ENCODE measurements around the gene SYT1. TPM values are rescaled to one million over a fixed set of nuclear protein-coding genes. Genes with fewer than 3 reads are reported as not detected.

Gene SYT1
- total RNA-seq (2014; rRNA removed; shearing (Covaris generic)) (not detected in 2 replicates), total RNA-seq (2022) (not detected in 2 replicates), Bru-seq, nascent RNA (percentile 3 among the genes with signal in this experiment), BruChase-seq, experiment 1, labeled RNA remaining after a 6-hour chase (percentile 10 among the genes with signal in this experiment), BruChase-seq, experiment 2, labeled RNA remaining after a 2-hour chase (percentile 12 among the genes with signal in this experiment)
- long read RNA-seq: 0 reads

DNA sequence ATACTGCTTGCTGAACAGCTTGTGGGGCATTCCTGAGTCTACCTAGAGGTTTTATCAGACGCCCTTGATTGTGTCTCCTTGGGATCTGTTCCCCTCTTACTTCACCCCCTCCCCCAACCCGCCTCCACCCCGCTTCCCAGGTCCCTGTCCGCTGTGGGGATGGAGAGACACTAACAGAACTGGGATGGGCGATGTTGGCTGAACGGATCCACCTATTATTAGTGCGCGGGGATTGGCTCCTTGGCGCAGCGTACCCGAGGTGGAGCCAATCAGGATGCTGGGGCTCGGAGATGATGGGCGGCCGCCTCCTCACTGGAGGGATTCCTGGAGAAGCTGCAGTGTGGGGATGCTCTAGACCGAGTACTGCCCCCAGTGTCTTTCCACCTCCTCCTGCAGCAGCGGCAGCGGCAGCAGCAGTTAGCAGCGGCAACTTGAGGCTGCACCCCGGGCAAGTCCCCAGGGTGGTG, at the start of gene SYT1:
SYT1 (plus strand) TSS at position 372 of the 467 bp plus-strand sequence.
- Histone ChIP-seq H3K36me3 (ENCODE audit: insufficient read depth, low read length) (no peaks in the 10 kb centered on the region), H3K4me2 (ENCODE audit: low read length) (no peak within 1 kb of the TSS), H3K4me1 (ENCODE audit: insufficient read depth, low read length, poor library complexity, severe bottlenecking) (no peaks in the 10 kb centered on the region), H3K9me2 (ENCODE audit: insufficient read depth, low read length) (no peaks in the 10 kb centered on the region), H3K27ac (ENCODE audit: low read depth, low read length, poor library complexity, severe bottlenecking) (no peak within 1 kb of the TSS), H3K9me3 (ENCODE audit: low read length) (no peaks in the 10 kb centered on the region), H3K4me3 (ENCODE audit: low read depth, low read length, poor library complexity, severe bottlenecking) (no peak within 1 kb of the TSS), H2AFZ (ENCODE audit: low read length) (no peak within 1 kb of the TSS), H4K20me1 (ENCODE audit: insufficient read depth, low read length) (no peaks in the 10 kb centered on the region), H3K79me2 (ENCODE audit: insufficient read depth, low read depth, low read length) (no peaks in the 10 kb centered on the region)
- ChIA-PET POLR2A (interaction anchor here (0.6 to 1.1 kb wide), 3 partner anchors 10 to 457 kb away, joined by 3 to 5 read pairs (median 4); no protein-coding TSS in a partner anchor), CTCF (ENCODE audit: unreplicated experiment) (no interaction called here)
- BruUV-seq (replicated peaks): no TSS peak
- TF ChIP-seq EZH2phosphoT487 (IDR thresholded peaks at IDR 0.05; ENCODE audit: borderline replicate concordance, low read depth, low read length): no peak
- TF ChIP-seq, protein P1, sequence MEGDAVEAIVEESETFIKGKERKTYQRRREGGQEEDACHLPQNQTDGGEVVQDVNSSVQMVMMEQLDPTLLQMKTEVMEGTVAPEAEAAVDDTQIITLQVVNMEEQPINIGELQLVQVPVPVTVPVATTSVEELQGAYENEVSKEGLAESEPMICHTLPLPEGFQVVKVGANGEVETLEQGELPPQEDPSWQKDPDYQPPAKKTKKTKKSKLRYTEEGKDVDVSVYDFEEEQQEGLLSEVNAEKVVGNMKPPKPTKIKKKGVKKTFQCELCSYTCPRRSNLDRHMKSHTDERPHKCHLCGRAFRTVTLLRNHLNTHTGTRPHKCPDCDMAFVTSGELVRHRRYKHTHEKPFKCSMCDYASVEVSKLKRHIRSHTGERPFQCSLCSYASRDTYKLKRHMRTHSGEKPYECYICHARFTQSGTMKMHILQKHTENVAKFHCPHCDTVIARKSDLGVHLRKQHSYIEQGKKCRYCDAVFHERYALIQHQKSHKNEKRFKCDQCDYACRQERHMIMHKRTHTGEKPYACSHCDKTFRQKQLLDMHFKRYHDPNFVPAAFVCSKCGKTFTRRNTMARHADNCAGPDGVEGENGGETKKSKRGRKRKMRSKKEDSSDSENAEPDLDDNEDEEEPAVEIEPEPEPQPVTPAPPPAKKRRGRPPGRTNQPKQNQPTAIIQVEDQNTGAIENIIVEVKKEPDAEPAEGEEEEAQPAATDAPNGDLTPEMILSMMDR (conservative IDR thresholded peaks at IDR 0.05; ENCODE audit: low read length): no peak
- DNase-seq (ENCODE audit: low spot score): no peak
- intact Hi-C loops (cut with micrococcal nuclease; ENCODE audit: unreplicated experiment): no loop called here

DNA sequence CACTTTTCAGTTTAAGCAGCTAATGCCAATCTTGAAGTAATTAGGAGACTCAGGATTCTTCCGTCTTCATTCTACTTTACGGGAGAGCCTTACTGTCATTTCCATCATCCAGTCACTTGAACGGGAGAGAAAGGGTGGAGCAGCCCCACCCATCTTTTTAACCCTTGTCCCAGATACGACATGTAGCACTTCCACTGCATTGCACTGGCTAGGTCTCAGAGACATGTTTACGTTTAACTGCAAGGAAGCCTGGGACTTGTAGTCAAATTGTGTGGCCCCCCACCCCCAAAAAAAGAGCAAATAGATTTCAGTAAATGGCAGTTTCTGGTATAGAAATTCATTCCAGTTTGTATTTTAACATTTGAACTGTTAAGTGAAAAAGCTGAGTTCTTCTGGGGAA, 46.1 kb upstream of the SYT1 start:
- Histone ChIP-seq H3K79me2 (ENCODE audit: insufficient read depth, low read depth, low read length) (no peaks in the 10 kb centered on the region), H3K27ac (ENCODE audit: low read depth, low read length, poor library complexity, severe bottlenecking) (no peak overlapping the region), H3K9me3 (ENCODE audit: low read length) (no peaks in the 10 kb centered on the region), H3K36me3 (ENCODE audit: insufficient read depth, low read length) (no peaks in the 10 kb centered on the region), H3K4me1 (ENCODE audit: insufficient read depth, low read length, poor library complexity, severe bottlenecking) (no peaks in the 10 kb centered on the region), H3K4me2 (ENCODE audit: low read length) (no peak overlapping the region), H4K20me1 (ENCODE audit: insufficient read depth, low read length) (no peaks in the 10 kb centered on the region), H3K9me2 (ENCODE audit: insufficient read depth, low read length) (no peaks in the 10 kb centered on the region), H2AFZ (ENCODE audit: low read length) (no peak overlapping the region), H3K4me3 (ENCODE audit: low read depth, low read length, poor library complexity, severe bottlenecking) (no peak overlapping the region)
- intact Hi-C loops (cut with micrococcal nuclease; ENCODE audit: unreplicated experiment): no loop called here
- no TSS peak for BruUV-seq (replicated peaks)
- TF ChIP-seq, protein P1 (conservative IDR thresholded peaks at IDR 0.05; ENCODE audit: low read length): no peak
- no peak for TF ChIP-seq EZH2phosphoT487 (IDR thresholded peaks at IDR 0.05; ENCODE audit: borderline replicate concordance, low read depth, low read length)
- no peak for DNase-seq (ENCODE audit: low spot score)
- ChIA-PET POLR2A (interaction anchor here (0.7 kb wide), 1 partner anchor 598 kb away, joined by 3 read pairs; no protein-coding TSS in a partner anchor), CTCF (ENCODE audit: unreplicated experiment) (no interaction called here)

DNA sequence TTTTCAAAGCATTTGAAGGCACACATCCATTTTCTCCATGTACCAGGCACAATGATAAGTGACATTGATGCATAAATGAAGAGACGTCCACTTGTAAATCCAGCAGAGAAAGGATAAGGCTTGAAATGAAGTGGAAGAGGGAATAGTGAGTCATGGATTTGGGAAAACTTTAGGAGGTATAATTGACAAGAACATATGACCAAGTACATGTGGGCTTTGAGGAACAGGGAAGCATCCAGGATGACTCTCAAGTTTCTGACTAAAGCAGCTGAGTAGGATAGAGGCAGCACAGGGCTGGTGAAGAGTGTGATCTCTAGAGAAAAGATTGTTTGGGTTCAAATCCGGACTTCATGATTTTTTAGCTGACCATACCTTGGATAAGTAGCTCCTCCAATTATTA, 43.6 kb upstream of the SYT1 start:
- Histone ChIP-seq H3K79me2 (ENCODE audit: insufficient read depth, low read depth, low read length) (no peaks in the 10 kb centered on the region), H3K4me1 (ENCODE audit: insufficient read depth, low read length, poor library complexity, severe bottlenecking) (no peaks in the 10 kb centered on the region), H3K9me3 (ENCODE audit: low read length) (no peaks in the 10 kb centered on the region), H3K4me3 (ENCODE audit: low read depth, low read length, poor library complexity, severe bottlenecking) (no peak overlapping the region), H4K20me1 (ENCODE audit: insufficient read depth, low read length) (no peaks in the 10 kb centered on the region), H3K27ac (ENCODE audit: low read depth, low read length, poor library complexity, severe bottlenecking) (no peak overlapping the region), H3K9me2 (ENCODE audit: insufficient read depth, low read length) (no peaks in the 10 kb centered on the region), H3K4me2 (ENCODE audit: low read length) (no peak overlapping the region), H3K36me3 (ENCODE audit: insufficient read depth, low read length) (no peaks in the 10 kb centered on the region), H2AFZ (ENCODE audit: low read length) (no peak overlapping the region)
- ChIA-PET POLR2A (interaction anchor here (0.7 to 1.4 kb wide), 2 partner anchors 10 to 833 kb away, joined by 3 to 7 read pairs; no protein-coding TSS in a partner anchor), CTCF (ENCODE audit: unreplicated experiment) (no interaction called here)
- DNase-seq (ENCODE audit: low spot score): no peak
- intact Hi-C loops (cut with micrococcal nuclease; ENCODE audit: unreplicated experiment): no loop called here
- TF ChIP-seq, protein P1 (conservative IDR thresholded peaks at IDR 0.05; ENCODE audit: low read length): no peak
- TF ChIP-seq EZH2phosphoT487 (IDR thresholded peaks at IDR 0.05; ENCODE audit: borderline replicate concordance, low read depth, low read length): no peak
- no TSS peak for BruUV-seq (replicated peaks)

Data from OCI-LY7 (cell line).